NB4 (cell line): ENCODE data around the gene AKR7A2.

Experiments used
- DNase-seq: peaks from one replicate; pipeline ENCODE4 v3.0.0; 2010; ENCODE audit warnings: low read depth
- H3K4me3 ChIP-seq: one replicate; pipeline ENCODE4 v1.5.1; 2011; ENCODE audit warnings: mild to moderate bottlenecking, low read depth, low read length, moderate library complexity
- MAX ChIP-seq: IDR thresholded peaks from 2 replicates; pipeline ENCODE4 v1.6.1; 2011; ENCODE audit warnings: low read depth, low read length
- MYC ChIP-seq: IDR thresholded peaks from 2 replicates; pipeline ENCODE4 v1.6.1; 2011; ENCODE audit warnings: low read depth, low read length
- POLR2A ChIP-seq: IDR thresholded peaks from 2 replicates; pipeline ENCODE4 v1.6.1; 2011; ENCODE audit warnings: mild to moderate bottlenecking; ENCODE audit not compliant: insufficient read length; ENCODE audit errors: extremely low read depth
- TF ChIP-seq, protein P1 (sequence below): IDR thresholded peaks from one replicate; pipeline ENCODE4 v1.5.1; 2012; ENCODE audit warnings: low read depth, low read length

AKR7A2 gene

DNA sequence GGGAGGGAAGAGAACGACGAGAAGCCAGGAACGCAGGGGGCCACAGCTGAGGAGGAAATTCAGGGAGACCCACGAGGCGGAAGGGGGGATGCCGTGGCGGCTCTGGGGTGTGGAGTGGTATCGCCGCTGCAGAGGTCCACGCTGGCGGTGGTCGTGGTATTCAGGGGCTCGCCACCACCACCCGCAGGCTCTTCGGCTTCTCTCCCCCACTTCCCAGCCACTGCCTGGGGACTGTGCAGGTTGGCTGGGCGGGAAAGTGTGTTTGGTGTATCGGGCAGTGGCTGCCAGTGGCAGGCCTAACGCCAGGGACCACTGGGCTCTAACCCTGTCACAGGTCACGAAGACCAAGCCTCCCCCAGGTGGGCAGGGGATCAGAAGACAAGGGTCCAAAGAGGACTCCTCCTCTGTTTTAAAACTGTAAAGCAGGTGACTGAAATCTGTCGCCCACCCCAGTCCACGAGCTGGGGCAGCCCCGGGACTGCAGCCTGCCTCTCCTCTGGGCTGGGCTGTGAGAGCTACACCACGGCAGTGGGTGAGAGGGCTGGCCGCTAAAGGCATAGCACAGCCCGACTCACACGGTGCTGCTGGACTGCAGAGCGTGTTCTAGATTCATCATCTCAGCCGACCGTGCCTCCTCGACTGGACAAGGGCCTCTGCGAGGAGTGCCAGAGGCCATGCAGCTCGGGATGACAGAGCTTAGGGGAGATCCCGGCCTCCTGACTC, 31.1 kb upstream of the AKR7A2 start:
- no peak for TF ChIP-seq MAX
- no peak for DNase-seq
- no peak overlapping the region for H3K4me3 ChIP-seq

DNA sequence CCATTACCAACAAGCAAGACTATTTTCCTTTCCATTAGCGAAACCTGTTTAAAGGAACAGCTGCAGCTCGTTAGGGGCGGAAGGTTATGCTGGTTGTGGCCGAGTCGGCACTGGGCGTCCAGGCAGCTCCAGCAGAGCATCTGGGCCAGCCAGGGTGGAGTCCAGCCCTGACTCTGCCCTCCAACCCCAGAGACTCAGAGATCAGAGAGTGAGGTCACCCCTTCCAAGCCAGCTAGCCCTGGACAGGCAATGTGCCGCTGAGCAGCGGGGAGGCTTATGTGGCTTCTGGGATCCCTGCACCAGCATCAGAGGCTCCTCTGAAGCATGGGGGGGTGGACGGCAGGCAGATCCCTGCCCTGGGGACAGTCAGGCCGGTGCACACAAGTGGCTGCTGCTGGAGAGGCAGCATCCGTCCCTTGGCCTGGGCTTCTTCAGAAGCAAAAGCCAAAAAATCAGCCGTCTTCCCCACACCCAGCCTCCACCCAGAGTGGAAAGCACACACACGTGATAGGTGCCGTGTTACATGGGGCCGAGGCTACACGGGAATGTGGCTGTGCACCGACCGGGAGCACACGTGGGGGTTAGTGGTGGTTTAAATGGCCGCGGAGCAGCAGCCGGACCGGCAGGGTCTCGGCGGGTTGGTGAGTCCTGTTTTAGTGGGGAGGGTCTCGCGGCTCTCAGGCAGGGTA, 30.3 kb upstream of the AKR7A2 start:
- H3K4me3 ChIP-seq = no peak overlapping the region
- TF ChIP-seq, protein P1, sequence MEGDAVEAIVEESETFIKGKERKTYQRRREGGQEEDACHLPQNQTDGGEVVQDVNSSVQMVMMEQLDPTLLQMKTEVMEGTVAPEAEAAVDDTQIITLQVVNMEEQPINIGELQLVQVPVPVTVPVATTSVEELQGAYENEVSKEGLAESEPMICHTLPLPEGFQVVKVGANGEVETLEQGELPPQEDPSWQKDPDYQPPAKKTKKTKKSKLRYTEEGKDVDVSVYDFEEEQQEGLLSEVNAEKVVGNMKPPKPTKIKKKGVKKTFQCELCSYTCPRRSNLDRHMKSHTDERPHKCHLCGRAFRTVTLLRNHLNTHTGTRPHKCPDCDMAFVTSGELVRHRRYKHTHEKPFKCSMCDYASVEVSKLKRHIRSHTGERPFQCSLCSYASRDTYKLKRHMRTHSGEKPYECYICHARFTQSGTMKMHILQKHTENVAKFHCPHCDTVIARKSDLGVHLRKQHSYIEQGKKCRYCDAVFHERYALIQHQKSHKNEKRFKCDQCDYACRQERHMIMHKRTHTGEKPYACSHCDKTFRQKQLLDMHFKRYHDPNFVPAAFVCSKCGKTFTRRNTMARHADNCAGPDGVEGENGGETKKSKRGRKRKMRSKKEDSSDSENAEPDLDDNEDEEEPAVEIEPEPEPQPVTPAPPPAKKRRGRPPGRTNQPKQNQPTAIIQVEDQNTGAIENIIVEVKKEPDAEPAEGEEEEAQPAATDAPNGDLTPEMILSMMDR = no peak
- TF ChIP-seq POLR2A = no peak
- TF ChIP-seq MYC = no peak
- TF ChIP-seq MAX = no peak
- no peak for DNase-seq

- DNase-seq = peak; percentile 69
- H3K4me3 ChIP-seq = no peak overlapping the region
- TF ChIP-seq, protein P1 = peak; percentile 85
- no peak for TF ChIP-seq MYC
Observed at GRCh38 chr1:19341201-19342061, 29.5 kb upstream of the AKR7A2 start.

DNA sequence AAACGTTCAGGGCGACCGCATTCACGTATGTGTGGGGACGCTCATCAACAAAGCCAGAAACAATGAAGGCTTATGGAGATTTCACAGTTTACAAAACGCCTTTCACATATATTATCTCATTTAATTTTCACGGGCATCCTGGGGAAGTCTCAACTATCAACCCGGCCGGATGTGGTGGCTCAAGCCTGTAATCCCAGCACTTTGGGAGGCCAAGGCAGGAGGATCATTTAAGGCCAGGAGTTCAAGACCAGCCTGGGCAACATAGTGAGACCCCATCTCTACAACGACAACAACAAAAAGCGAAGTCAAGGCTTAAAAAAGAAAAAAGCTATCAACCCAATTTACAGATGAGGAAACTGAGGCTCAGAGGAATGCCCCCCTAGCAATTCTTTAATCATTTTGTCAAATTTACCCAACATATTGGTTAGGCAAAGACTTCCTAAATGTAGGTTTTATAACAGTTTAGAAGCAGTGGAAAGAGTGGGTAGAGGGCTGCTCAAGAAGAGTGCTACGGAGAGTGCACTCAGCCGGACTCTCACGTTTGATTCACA, 28.5 kb upstream of the AKR7A2 start:
- TF ChIP-seq MYC (no peak), MAX (no peak), POLR2A (no peak)
- TF ChIP-seq, protein P1 = no peak
- DNase-seq = no peak
- H3K4me3 ChIP-seq = no peak overlapping the region

DNA sequence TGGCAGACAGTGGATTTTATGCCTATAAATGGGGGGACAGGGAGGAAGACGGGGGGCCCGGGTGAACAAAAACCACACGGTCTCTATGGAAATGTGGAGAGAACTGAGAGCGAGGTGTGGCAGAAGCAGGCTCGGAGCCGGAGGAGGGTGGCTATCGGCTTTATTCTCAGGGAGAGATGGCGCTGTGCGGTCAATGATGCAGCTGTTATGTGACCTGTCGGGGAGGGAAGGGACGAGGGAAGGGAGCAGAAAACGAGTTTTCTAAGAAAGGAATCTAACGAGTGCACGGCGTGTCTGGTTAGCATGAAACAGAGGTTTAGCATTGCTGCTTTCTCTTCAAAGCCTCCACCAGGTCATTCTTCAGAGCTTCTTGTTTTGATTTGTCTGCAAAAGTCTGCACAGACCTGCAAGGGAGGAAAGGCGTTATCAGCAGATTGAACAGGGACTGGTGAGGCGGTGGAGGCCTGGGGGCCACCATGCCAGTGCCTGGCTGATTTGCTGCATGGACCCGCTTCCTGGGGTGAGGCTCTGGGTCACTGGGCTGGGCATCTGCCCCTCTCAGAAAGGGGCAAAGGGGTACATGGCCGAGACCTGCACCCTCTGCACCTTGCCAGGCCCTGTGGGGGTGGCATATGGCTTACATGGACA, 27.4 kb upstream of the AKR7A2 start:
- no peak overlapping the region for H3K4me3 ChIP-seq
- DNase-seq = no peak
- TF ChIP-seq, protein P1 = no peak
- no peak for TF ChIP-seq MAX
- TF ChIP-seq MYC = no peak
- no peak for TF ChIP-seq POLR2A
